ENCODE results near the gene METTL5. TPM values are rescaled to one million over a fixed set of nuclear protein-coding genes. Genes with fewer than 3 reads are reported as not detected.
"Not testable (repeated sequence)": the region's sequence is repeated elsewhere in the genome, so short reads cannot be mapped to it uniquely, and the experiment has no call there.

The METTL5 gene
- total and polyA plus RNA-seq, 2 experiments from 2014 or later: 60.7 to 61.0 TPM

DNA sequence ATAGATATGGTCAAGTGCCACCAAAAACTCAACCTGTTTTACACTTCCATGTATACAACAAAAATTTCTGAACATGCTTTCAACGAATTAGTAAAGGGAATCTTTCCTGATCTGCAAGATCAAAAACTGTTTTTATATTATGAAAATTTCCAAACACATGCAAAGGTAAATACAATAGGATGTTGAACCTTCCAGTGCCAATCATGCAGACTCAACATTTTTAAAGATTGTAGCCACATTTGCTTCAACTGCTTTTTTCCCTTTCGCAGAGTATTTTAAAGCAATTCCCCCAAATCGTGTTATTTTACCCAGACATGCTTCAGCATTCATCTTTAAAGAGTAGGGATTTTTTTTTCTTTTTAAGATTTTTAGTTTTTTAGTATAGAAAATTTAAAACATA, 42.9 kb upstream of the METTL5 start:
- H3K79me2 ChIP-seq: peaks cover 81% of the 10 kb centered on the region
- TF ChIP-seq EZH2 (IDR thresholded peaks at IDR 0.05; ENCODE audit: borderline replicate concordance) (no peak), CTCF (IDR thresholded peaks at IDR 0.05; ENCODE audit: poor library complexity) (no peak), EZH2phosphoT487 (IDR thresholded peaks at IDR 0.05; ENCODE audit: low read depth, severe bottlenecking, unreplicated experiment) (no peak)

DNA sequence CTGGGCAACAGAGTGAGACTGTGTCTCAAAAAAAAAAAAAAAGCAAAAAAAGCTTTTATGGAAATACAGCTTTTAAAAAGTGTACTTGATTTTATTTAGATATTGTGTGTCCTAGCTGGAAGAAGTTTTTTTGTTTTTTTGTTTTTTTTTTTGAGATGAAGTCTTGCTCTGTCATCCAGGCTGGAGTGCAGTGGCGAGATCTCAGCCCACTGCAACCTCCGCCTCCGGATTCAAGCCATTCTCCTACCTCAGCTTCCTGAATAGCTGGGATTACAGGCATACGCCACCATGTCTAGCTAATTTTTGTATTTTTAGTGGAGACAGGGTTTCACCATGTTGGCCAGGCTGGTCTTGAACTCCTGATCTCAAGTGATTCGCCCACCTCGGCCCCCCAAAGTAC, 41.5 kb upstream of the METTL5 start:
- H3K4me2 ChIP-seq; H4K20me1 ChIP-seq (ENCODE audit: insufficient read depth, poor library complexity, severe bottlenecking); H3K36me3 ChIP-seq (replicated peaks; ENCODE audit: insufficient read depth, low read depth); DNase-seq (ENCODE audit: low spot score); H3K4me3 ChIP-seq; H3K27ac ChIP-seq; H3K4me1 ChIP-seq (ENCODE audit: insufficient read depth); H3K9me3 ChIP-seq (ENCODE audit: low read depth); H3K27me3 ChIP-seq; H3K9me2 ChIP-seq (replicated peaks; ENCODE audit: insufficient read depth); H2AFZ ChIP-seq: not testable (repeated sequence)
- peaks cover 87% of the 10 kb centered on the region for H3K79me2 ChIP-seq
- 93% methylated on average over 6 of the region's 6 CpGs for WGBS (ENCODE audit: low lambda C conversion rate, missing lambda C conversion rate)

More for the DNA sequence above, 42.9 kb upstream of the METTL5 start:
- Histone ChIP-seq H3K9me3 (ENCODE audit: low read depth) (no peaks in the 10 kb centered on the region), H3K36me3 (replicated peaks; ENCODE audit: insufficient read depth, low read depth) (no peaks in the 10 kb centered on the region), H3K4me2 (no peak overlapping the region), H3K27me3 (no peaks in the 10 kb centered on the region), H3K27ac (no peak overlapping the region), H2AFZ (no peak overlapping the region), H3K4me3 (no peak overlapping the region), H3K4me1 (ENCODE audit: insufficient read depth) (no peaks in the 10 kb centered on the region), H4K20me1 (ENCODE audit: insufficient read depth, poor library complexity, severe bottlenecking) (peaks cover 5% of the 10 kb centered on the region), H3K9me2 (replicated peaks; ENCODE audit: insufficient read depth) (no peaks in the 10 kb centered on the region)
- no peak for DNase-seq (ENCODE audit: low spot score)
- 89% methylated on average over 3 of the region's 3 CpGs for WGBS (ENCODE audit: low lambda C conversion rate, missing lambda C conversion rate)

DNA sequence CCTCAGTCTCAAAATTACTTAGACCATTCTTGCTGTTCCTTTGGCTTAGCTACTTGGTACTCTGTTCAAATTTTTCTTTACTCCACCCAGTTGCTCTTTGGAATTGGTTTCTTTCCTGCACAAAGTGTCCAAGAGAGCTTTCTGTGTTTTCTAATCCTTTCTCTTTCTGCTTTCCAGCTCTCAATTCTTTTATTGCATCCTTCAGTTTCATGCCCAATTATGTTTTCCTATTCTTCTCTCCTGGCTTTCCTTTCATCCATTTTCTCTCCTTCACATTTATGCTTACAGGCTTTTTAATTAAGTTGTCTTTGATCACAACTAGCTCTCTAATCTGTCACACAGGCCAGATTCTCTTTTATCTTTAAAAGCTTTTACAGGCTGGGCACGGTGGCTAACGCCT, 40.8 kb upstream of the METTL5 start:
- H4K20me1 ChIP-seq (ENCODE audit: insufficient read depth, poor library complexity, severe bottlenecking): peaks cover 6% of the 10 kb centered on the region
- peaks cover 86% of the 10 kb centered on the region for H3K79me2 ChIP-seq
- no peak for DNase-seq (ENCODE audit: low spot score)
- WGBS (ENCODE audit: low lambda C conversion rate, missing lambda C conversion rate): 47% methylated on average over 2 of the region's 2 CpGs
- no peak overlapping the region for H3K4me2 ChIP-seq
- no peaks in the 10 kb centered on the region for H3K4me1 ChIP-seq (ENCODE audit: insufficient read depth)
- H2AFZ ChIP-seq: no peak overlapping the region
- no peaks in the 10 kb centered on the region for H3K9me2 ChIP-seq (replicated peaks; ENCODE audit: insufficient read depth)
- H3K9me3 ChIP-seq (ENCODE audit: low read depth): no peaks in the 10 kb centered on the region
- H3K4me3 ChIP-seq: no peak overlapping the region
- no peaks in the 10 kb centered on the region for H3K36me3 ChIP-seq (replicated peaks; ENCODE audit: insufficient read depth, low read depth)
- TF ChIP-seq EZH2phosphoT487 (IDR thresholded peaks at IDR 0.05; ENCODE audit: low read depth, severe bottlenecking, unreplicated experiment): no peak
- TF ChIP-seq EZH2 (IDR thresholded peaks at IDR 0.05; ENCODE audit: borderline replicate concordance): no peak
- TF ChIP-seq CTCF (IDR thresholded peaks at IDR 0.05; ENCODE audit: poor library complexity): no peak
- no peaks in the 10 kb centered on the region for H3K27me3 ChIP-seq
- no peak overlapping the region for H3K27ac ChIP-seq

- H3K27ac ChIP-seq: no peak overlapping the region
- DNase-seq (ENCODE audit: low spot score): no peak
- H3K4me1 ChIP-seq (ENCODE audit: insufficient read depth): no peaks in the 10 kb centered on the region
- WGBS (ENCODE audit: low lambda C conversion rate, missing lambda C conversion rate): 88% methylated on average over 2 of the region's 2 CpGs
- H3K4me3 ChIP-seq: no peak overlapping the region
- peaks cover 6% of the 10 kb centered on the region for H4K20me1 ChIP-seq (ENCODE audit: insufficient read depth, poor library complexity, severe bottlenecking)
- peaks cover 88% of the 10 kb centered on the region for H3K79me2 ChIP-seq
- H2AFZ ChIP-seq: no peak overlapping the region
- TF ChIP-seq CTCF (IDR thresholded peaks at IDR 0.05; ENCODE audit: poor library complexity): no peak
- TF ChIP-seq EZH2phosphoT487 (IDR thresholded peaks at IDR 0.05; ENCODE audit: low read depth, severe bottlenecking, unreplicated experiment): no peak
- TF ChIP-seq EZH2 (IDR thresholded peaks at IDR 0.05; ENCODE audit: borderline replicate concordance): no peak
- H3K9me2 ChIP-seq (replicated peaks; ENCODE audit: insufficient read depth): no peaks in the 10 kb centered on the region
- no peaks in the 10 kb centered on the region for H3K9me3 ChIP-seq (ENCODE audit: low read depth)
- no peak overlapping the region for H3K4me2 ChIP-seq
- H3K36me3 ChIP-seq (replicated peaks; ENCODE audit: insufficient read depth, low read depth): no peaks in the 10 kb centered on the region
- H3K27me3 ChIP-seq: no peaks in the 10 kb centered on the region
These were observed 38.1 kb upstream of the METTL5 start for GRCh38 chr2:169862816-169863215.
